Activated CD8-positive, alpha-beta memory T cell treated with anti-CD3 and anti-CD28 coated beads, Interleukin-2, amount 50 U/mL, for 48 hours (primary cell): ENCODE data around the gene TOR1A.

Experiments used
- DNase-seq: peaks from one replicate; pipeline ENCODE4 v3.0.0-alpha.2; 2020

TOR1A gene

GRCh38 chr9:129823935-129824601, at the start of gene TOR1A:
TSS of gene TOR1A (minus strand) at chr9:129824136. CDS start at chr9:129824085, 51 bp downstream.
- DNase-seq, result peak; percentile 94

- no peak for DNase-seq
These were observed 47.1 kb upstream of the TOR1A start for GRCh38 chr9:129871046-129871445.

GRCh38 chr9:129869585-129870501, 45.9 kb upstream of the TOR1A start:
- no peak for DNase-seq

- DNase-seq, result peak; percentile 90
These were observed 45.0 kb upstream of the TOR1A start for GRCh38 chr9:129868872-129869486.

GRCh38 chr9:129868023-129868871, 44.3 kb upstream of the TOR1A start:
- DNase-seq, result no peak

GRCh38 chr9:129867136-129868022, 43.4 kb upstream of the TOR1A start:
- peak; percentile 76 for DNase-seq

- no peak for DNase-seq
These were observed 42.6 kb upstream of the TOR1A start for GRCh38 chr9:129866394-129867135.

- no peak for DNase-seq
These were observed 41.9 kb upstream of the TOR1A start for GRCh38 chr9:129865668-129866320.

- DNase-seq, result no peak
These were observed 41.2 kb upstream of the TOR1A start for GRCh38 chr9:129864991-129865647.

- peak; percentile 85 for DNase-seq
These were observed 39.2 kb upstream of the TOR1A start for GRCh38 chr9:129863059-129863690.

- no peak for DNase-seq
These were observed 37.5 kb upstream of the TOR1A start for GRCh38 chr9:129861447-129861827.

GRCh38 chr9:129860653-129861446, 36.9 kb upstream of the TOR1A start:
- no peak for DNase-seq

- DNase-seq, result no peak
These were observed 34.4 kb upstream of the TOR1A start for GRCh38 chr9:129858167-129858962.

- DNase-seq, result no peak
These were observed 33.3 kb upstream of the TOR1A start for GRCh38 chr9:129857207-129857606.

GRCh38 chr9:129854588-129855110, 30.7 kb upstream of the TOR1A start:
- DNase-seq, result no peak

GRCh38 chr9:129853614-129854013, 29.7 kb upstream of the TOR1A start:
- DNase-seq, result no peak

GRCh38 chr9:129852579-129852978, 28.6 kb upstream of the TOR1A start:
- DNase-seq, result no peak
